HG03095 (cell line): ENCODE data around the gene NAPSA.
"Not testable (repeated sequence)": the region's sequence is repeated elsewhere in the genome, so short reads cannot be mapped to it uniquely, and the experiment has no call there.

Source experiments
- ATAC-seq: cut with Tn5 transposase; IDR thresholded peaks from one replicate; pipeline ENCODE4 v1.9.1; 2021; ENCODE audit warnings: moderate library complexity; ENCODE audit not compliant: unreplicated experiment

The NAPSA gene

GRCh38 chr19:50331994-50332243 lies 33.5 kb downstream of the NAPSA start:
- ATAC-seq: no peak

GRCh38 chr19:50331221-50331993 lies 34.0 kb downstream of the NAPSA start:
- ATAC-seq: no peak

GRCh38 chr19:50330365-50331078 lies 34.9 kb downstream of the NAPSA start:
- ATAC-seq: peak; percentile 30

- ATAC-seq: not testable (repeated sequence)
These were observed 35.5 kb downstream of the NAPSA start for GRCh38 chr19:50329926-50330294.

- peak; percentile 42 for ATAC-seq
These were observed 36.1 kb downstream of the NAPSA start, which contains the start of gene KCNC3 for GRCh38 chr19:50329146-50329925. TSS of gene KCNC3 (minus strand) at chr19:50329377. CDS start at chr19:50329082, 295 bp downstream.

- peak; percentile 6 for ATAC-seq
These were observed 36.6 kb downstream of the NAPSA start for GRCh38 chr19:50328873-50329145.

GRCh38 chr19:50328224-50328872 lies 37.1 kb downstream of the NAPSA start:
- ATAC-seq: no peak

- no peak for ATAC-seq
These were observed 37.8 kb downstream of the NAPSA start for GRCh38 chr19:50327461-50328223.

- ATAC-seq: no peak
These were observed 38.4 kb downstream of the NAPSA start for GRCh38 chr19:50327013-50327412.

- ATAC-seq: no peak
These were observed 39.3 kb downstream of the NAPSA start for GRCh38 chr19:50326101-50326664.

- ATAC-seq: no peak
These were observed 39.9 kb downstream of the NAPSA start for GRCh38 chr19:50325310-50326100.

GRCh38 chr19:50324331-50324730 lies 41.1 kb downstream of the NAPSA start:
- no peak for ATAC-seq

GRCh38 chr19:50323782-50324133 lies 41.7 kb downstream of the NAPSA start:
- ATAC-seq: no peak

GRCh38 chr19:50322931-50323781 lies 42.3 kb downstream of the NAPSA start:
- no peak for ATAC-seq

GRCh38 chr19:50322234-50322633 lies 43.2 kb downstream of the NAPSA start:
- no peak for ATAC-seq

- no peak for ATAC-seq
These were observed 43.6 kb downstream of the NAPSA start for GRCh38 chr19:50321831-50322230.

- no peak for ATAC-seq
These were observed 44.8 kb downstream of the NAPSA start for GRCh38 chr19:50320596-50320995.

- no peak for ATAC-seq
These were observed 45.4 kb downstream of the NAPSA start for GRCh38 chr19:50320051-50320450.

- ATAC-seq: no peak
These were observed 46.3 kb downstream of the NAPSA start for GRCh38 chr19:50319156-50319555.
